ENCODE data around the gene IFNB1.

- no peak for TF ChIP-seq CTCF (IDR thresholded peaks at IDR 0.05)
- no peak for TF ChIP-seq POLR2A (IDR thresholded peaks at IDR 0.05)
Observed at GRCh38 chr9:21121595-21122251, 44.0 kb upstream of the IFNB1 start.

Data from esophagus squamous epithelium (tissue), 4 donors.